Adrenal gland (tissue), 12 donors: ENCODE data around the gene CD151. TPM values are rescaled to one million over a fixed set of nuclear protein-coding genes. Genes with fewer than 3 reads are reported as not detected.

Experiments used
- DNase-seq, 7 donors: peaks; one replicate each; pipeline ENCODE4 v3.0.0-alpha.2; 2019 to 2020
- H3K27ac ChIP-seq, 5 donors: fragments of 200-600 bp; sonication (generic) in 4 of 5; 1 replicate in 3 of 5; 2 replicates in 2 of 5; pipeline versions ENCODE4 v1.5.1 to v1.8.0; 2016 to 2020; ENCODE audit warnings: mild to moderate bottlenecking in 1 of 5
- H3K27me3 ChIP-seq: fragments of 200-600 bp; 2 replicates; pipeline ENCODE4 v1.8.0; 2021
- H3K36me3 ChIP-seq, 2 donors: fragments of 200-600 bp; replicated peaks in 1 of 2; 1 replicate in 1 of 2; 2 replicates in 1 of 2; pipeline versions ENCODE4 v1.5.1 to v1.8.0; 2018 to 2022
- H3K4me1 ChIP-seq, 2 donors: fragments of 200-600 bp; replicated peaks in 1 of 2; 1 replicate in 1 of 2; 2 replicates in 1 of 2; pipeline versions ENCODE4 v1.5.1 to v1.8.0; 2018 to 2021
- H3K4me3 ChIP-seq, 4 donors: fragments of 200-600 bp; sonication (generic) in 3 of 4; one replicate each; pipeline ENCODE4 v1.5.1; 2016 to 2018
- H3K9me3 ChIP-seq, 3 donors: fragments of 200-600 bp; sonication (generic) in 1 of 3; replicated peaks in 1 of 3; 1 replicate in 2 of 3; 2 replicates in 1 of 3; pipeline versions ENCODE4 v1.5.1 to v1.8.0; 2016 to 2021
- POLR2A ChIP-seq, 2 donors: fragments of 450-650 bp; IDR thresholded peaks; one replicate each; pipeline ENCODE4 v1.6.1; 2017; ENCODE audit warnings: antibody characterized with exemption in 2 of 2, mild to moderate bottlenecking in 2 of 2, moderate library complexity in 1 of 2
- WGBS, 4 donors: extraction: QIAGEN DNeasy Blood & Tissue Kit in 2 of 4; methylation state at CpG; one replicate each; pipeline versions ENCODE4 v1.1.5 to v1.1.7; 2013 to 2017; 5-methylcytosine and 5-hydroxymethylcytosine counted together
- intact Hi-C, 2 donors: fragments of 100-400 bp; cut with DNase I; formaldehyde crosslinking; loops; one replicate each; pipeline versions ENCODE4 v1.14.1 to v1.15.0; 2022 to 2023
- polyA plus RNA-seq, 3 donors: library from polyadenylated mRNA; stranded (reverse); fragments of 200-250 nt in 2 of 3; fragments of 350-450 nt in 1 of 3; fragmentation: Illumina TruSeq in 1 of 3; extraction: RNeasy Lipid Tissue Mini Kit (QIAGEN cat#74804) in 1 of 3; gene quantifications; one replicate each; pipeline ENCODE4 v1.2.3, GENCODE V29; 2013 to 2014
- small RNA-seq, 2 donors: library from RNA; depleted of rRNA; stranded (forward); fragments of <200 nt; gene quantifications; one replicate each; pipeline ENCODE3, GENCODE V24; 2016
- total RNA-seq, 9 donors: library from RNA; depleted of rRNA in 4 of 9; stranded (reverse); fragments of >200 nt in 4 of 9; fragments of 120-200 nt in 1 of 9; fragmentation: NEBNext Ultra II Directional in 1 of 9; extraction: Animal tissue kit (Norgen Biotek cat#: 25700) in 1 of 9; gene quantifications; one replicate each; pipeline versions ENCODE4 v1.1.0 to v1.2.4, GENCODE V29; 2013 to 2023
- TF ChIP-seq, protein P1 (sequence below), 6 experiments: fragments of 450-650 bp in 4 of 6; fragments of 200-600 bp in 2 of 6; sonication (generic) in 1 of 6; IDR thresholded peaks; 1 replicate in 5 of 6; 2 replicates in 1 of 6; pipeline versions ENCODE4 v1.5.1 to v1.8.0; 2016 to 2021; ENCODE audit warnings: antibody characterized with exemption in 6 of 6, mild to moderate bottlenecking in 2 of 6, moderate library complexity in 1 of 6
- donor health status: healthy with polysubstance abuse.
- donor health status: Bipolar disorder and iron deficiency.
- donor health status: DM: yes; HTN: yes; CAD: no.
- donor health status: DM: no; HTN: no; CAD: no.
- donor health status: DM: no; HTN: no; CAD: no.
- donor health status: DM: yes; HTN: yes; CAD: no.

The CD151 gene
- total and polyA plus RNA-seq, 12 donors = 111 to 387 (median 285) TPM

DNA sequence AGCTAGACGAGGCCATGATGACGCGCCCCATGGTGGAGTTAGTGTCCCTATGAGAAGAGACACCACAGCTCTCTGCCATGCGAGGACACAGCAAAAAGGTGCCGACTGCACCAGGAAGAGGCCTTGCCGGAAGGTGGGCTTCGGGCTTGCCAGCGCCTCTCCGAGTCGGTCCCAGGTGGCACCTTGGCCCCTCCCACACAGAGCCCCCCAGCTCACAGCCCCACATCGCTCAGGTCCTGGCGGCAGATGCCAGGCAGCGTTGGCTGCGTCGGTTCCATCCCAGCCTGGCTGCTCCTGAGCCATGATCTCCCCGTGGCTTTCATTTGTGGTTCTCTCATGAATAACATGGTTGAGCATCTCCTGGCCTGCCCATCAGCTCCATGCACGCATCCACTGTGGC, 53.8 kb downstream of the CD151 start:
- WGBS, 4 donors = 92 to 99% (median 97%) methylated on average over 13 to 17 of the region's 17 CpGs
- H3K4me1 ChIP-seq = no peaks in the 10 kb centered on the region
- no peaks in the 10 kb centered on the region for H3K27me3 ChIP-seq
- H3K9me3 ChIP-seq = no peaks in the 10 kb centered on the region
- no peaks in the 10 kb centered on the region for H3K36me3 ChIP-seq
- no peak for DNase-seq
- no peak overlapping the region for H3K4me3 ChIP-seq
- intact Hi-C loops = no loop called here
- H3K27ac ChIP-seq = no peak overlapping the region
- TF ChIP-seq, protein P1, sequence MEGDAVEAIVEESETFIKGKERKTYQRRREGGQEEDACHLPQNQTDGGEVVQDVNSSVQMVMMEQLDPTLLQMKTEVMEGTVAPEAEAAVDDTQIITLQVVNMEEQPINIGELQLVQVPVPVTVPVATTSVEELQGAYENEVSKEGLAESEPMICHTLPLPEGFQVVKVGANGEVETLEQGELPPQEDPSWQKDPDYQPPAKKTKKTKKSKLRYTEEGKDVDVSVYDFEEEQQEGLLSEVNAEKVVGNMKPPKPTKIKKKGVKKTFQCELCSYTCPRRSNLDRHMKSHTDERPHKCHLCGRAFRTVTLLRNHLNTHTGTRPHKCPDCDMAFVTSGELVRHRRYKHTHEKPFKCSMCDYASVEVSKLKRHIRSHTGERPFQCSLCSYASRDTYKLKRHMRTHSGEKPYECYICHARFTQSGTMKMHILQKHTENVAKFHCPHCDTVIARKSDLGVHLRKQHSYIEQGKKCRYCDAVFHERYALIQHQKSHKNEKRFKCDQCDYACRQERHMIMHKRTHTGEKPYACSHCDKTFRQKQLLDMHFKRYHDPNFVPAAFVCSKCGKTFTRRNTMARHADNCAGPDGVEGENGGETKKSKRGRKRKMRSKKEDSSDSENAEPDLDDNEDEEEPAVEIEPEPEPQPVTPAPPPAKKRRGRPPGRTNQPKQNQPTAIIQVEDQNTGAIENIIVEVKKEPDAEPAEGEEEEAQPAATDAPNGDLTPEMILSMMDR (IDR thresholded peaks at IDR 0.05) = no peak
- TF ChIP-seq POLR2A (IDR thresholded peaks at IDR 0.05) = no peak

DNA sequence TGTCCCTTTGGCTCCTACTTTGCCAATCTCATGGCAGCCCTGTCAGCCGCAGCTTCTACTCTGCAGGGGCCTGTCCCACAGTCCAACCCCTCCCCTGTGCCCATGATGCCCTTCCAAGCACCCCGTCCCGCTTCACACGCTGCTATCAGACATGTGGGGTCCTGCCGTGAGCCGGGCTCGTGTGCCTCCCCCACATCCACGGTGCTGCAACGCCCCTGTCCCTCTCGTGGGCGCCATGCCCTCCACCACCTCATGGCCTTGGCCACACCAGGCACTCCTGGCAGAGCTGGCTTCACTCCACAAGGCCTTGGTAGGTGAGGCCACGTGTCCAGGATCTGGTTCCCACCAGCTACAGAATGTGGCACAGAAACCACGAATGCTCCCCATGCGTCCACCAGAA, 54.8 kb downstream of the CD151 start:
- no peak for TF ChIP-seq POLR2A (IDR thresholded peaks at IDR 0.05)
- TF ChIP-seq, protein P1 (IDR thresholded peaks at IDR 0.05) = no peak
- H3K9me3 ChIP-seq = no peaks in the 10 kb centered on the region
- intact Hi-C loops = no loop called here
- DNase-seq = no peak
- H3K27me3 ChIP-seq = no peaks in the 10 kb centered on the region
- WGBS, 4 donors = 80 to 89% (median 87%) methylated on average over 14 of the region's 14 CpGs
- no peak overlapping the region for H3K27ac ChIP-seq
- no peaks in the 10 kb centered on the region for H3K36me3 ChIP-seq
- no peak overlapping the region for H3K4me3 ChIP-seq
- no peaks in the 10 kb centered on the region for H3K4me1 ChIP-seq

Small RNA genes within 50 kb of the gene (small RNA-seq; reads per million reads assigned to genes)
- 0 reads per million in 2 donors for gene SNORA52

Other genes starting within 250 kb of the CD151 start
- gene IRF7, start 217.0 kb upstream of the CD151 start, total RNA-seq = 10 to 100 TPM in 5 of 9 donors, 1 to 10 TPM in 4; 3.6 to 28.3 (median 10.0) TPM
- gene IRF7, start 217.0 kb upstream of the CD151 start, polyA plus RNA-seq = 10 to 100 TPM in 2 of 3 donors, under 1 TPM in 1; 0.81 to 87.6 (median 25.9) TPM
- 1 to 10 TPM in 5 of 9 donors, under 1 TPM in 3, not detected in 1; 0.44 to 5.2 (median 1.2) TPM for gene CDHR5, start 208.0 kb upstream of the CD151 start, total RNA-seq
- under 1 TPM; 0.31 to 0.61 (median 0.56) TPM for gene CDHR5, start 208.0 kb upstream of the CD151 start, polyA plus RNA-seq
- under 1 TPM in 1 of 9 donors, not detected in 8; 0.67 TPM for gene SCT, start 205.8 kb upstream of the CD151 start, total RNA-seq
- gene SCT, start 205.8 kb upstream of the CD151 start, polyA plus RNA-seq = under 1 TPM in 1 of 3 donors, not detected in 2; 0.61 TPM
- gene DRD4, start 195.7 kb upstream of the CD151 start, total RNA-seq = 1 to 10 TPM in 1 of 9 donors, under 1 TPM in 6, not detected in 2; 0.28 to 1.1 (median 0.34) TPM
- gene DRD4, start 195.7 kb upstream of the CD151 start, polyA plus RNA-seq = 1 to 10 TPM in 2 of 3 donors, not detected in 1; 1.2 to 1.3 TPM
- 10 to 100 TPM; 32.8 to 57.3 (median 54.8) TPM for gene DEAF1, start 137.7 kb upstream of the CD151 start, total RNA-seq
- 100 to 1,000 TPM in 1 of 3 donors, 10 to 100 TPM in 2; 20.6 to 131 (median 67.0) TPM for gene DEAF1, start 137.7 kb upstream of the CD151 start, polyA plus RNA-seq
- gene TMEM80, start 137.1 kb upstream of the CD151 start, total RNA-seq = 10 to 100 TPM; 11.1 to 85.3 (median 33.8) TPM
- gene TMEM80, start 137.1 kb upstream of the CD151 start, polyA plus RNA-seq = 10 to 100 TPM; 14.8 to 33.8 (median 26.0) TPM
- gene EPS8L2, start 126.7 kb upstream of the CD151 start, total RNA-seq = 10 to 100 TPM in 8 of 9 donors, 1 to 10 TPM in 1; 2.7 to 57.7 (median 34.3) TPM
- gene EPS8L2, start 126.7 kb upstream of the CD151 start, polyA plus RNA-seq = 10 to 100 TPM in 2 of 3 donors, 1 to 10 TPM in 1; 9.7 to 51.9 (median 25.6) TPM
- gene TALDO1, start 85.5 kb upstream of the CD151 start, total RNA-seq = 100 to 1,000 TPM in 8 of 9 donors, 10 to 100 TPM in 1; 83.2 to 167 (median 153) TPM
- gene TALDO1, start 85.5 kb upstream of the CD151 start, polyA plus RNA-seq = 100 to 1,000 TPM in 2 of 3 donors, 10 to 100 TPM in 1; 64.3 to 117 (median 100) TPM
- 100 to 1,000 TPM in 4 of 9 donors, 10 to 100 TPM in 5; 33.7 to 156 (median 93.4) TPM for gene GATD1, start 55.5 kb upstream of the CD151 start, total RNA-seq
- gene GATD1, start 55.5 kb upstream of the CD151 start, polyA plus RNA-seq = 100 to 1,000 TPM in 1 of 3 donors, 10 to 100 TPM in 2; 20.3 to 176 (median 49.3) TPM
- gene CEND1, start 42.9 kb upstream of the CD151 start, total RNA-seq = 1 to 10 TPM in 3 of 9 donors, under 1 TPM in 2, not detected in 4; 0.42 to 4.9 (median 1.9) TPM
- 10 to 100 TPM in 1 of 3 donors, 1 to 10 TPM in 2; 1.6 to 14.5 (median 4.2) TPM for gene CEND1, start 42.9 kb upstream of the CD151 start, polyA plus RNA-seq
- gene SLC25A22, start 34.7 kb upstream of the CD151 start, total RNA-seq = 10 to 100 TPM in 7 of 9 donors, 1 to 10 TPM in 2; 8.2 to 41.3 (median 16.5) TPM
- 10 to 100 TPM in 2 of 3 donors, 1 to 10 TPM in 1; 7.7 to 18.8 (median 14.0) TPM for gene SLC25A22, start 34.7 kb upstream of the CD151 start, polyA plus RNA-seq
- 10 to 100 TPM in 4 of 9 donors, 1 to 10 TPM in 5; 3.5 to 28.8 (median 9.8) TPM for gene PIDD1, start 27.7 kb upstream of the CD151 start, total RNA-seq
- gene PIDD1, start 27.7 kb upstream of the CD151 start, polyA plus RNA-seq = 100 to 1,000 TPM in 1 of 3 donors, 10 to 100 TPM in 1, under 1 TPM in 1; 0.93 to 110 (median 51.7) TPM
- 1,000 to 10,000 TPM in 5 of 9 donors, 100 to 1,000 TPM in 4; 190 to 2,046 (median 1,036) TPM for gene RPLP2, start 23.0 kb upstream of the CD151 start, total RNA-seq
- gene RPLP2, start 23.0 kb upstream of the CD151 start, polyA plus RNA-seq = 1,000 to 10,000 TPM in 2 of 3 donors, 100 to 1,000 TPM in 1; 496 to 2,473 (median 1,460) TPM
- 100 to 1,000 TPM in 4 of 9 donors, 10 to 100 TPM in 5; 24.1 to 311 (median 89.4) TPM for gene PNPLA2, start 14.0 kb upstream of the CD151 start, total RNA-seq
- 100 to 1,000 TPM in 2 of 3 donors, 10 to 100 TPM in 1; 46.2 to 403 (median 162) TPM for gene PNPLA2, start 14.0 kb upstream of the CD151 start, polyA plus RNA-seq
- 10 to 100 TPM in 7 of 9 donors, 1 to 10 TPM in 2; 5.9 to 22.6 (median 14.2) TPM for gene CRACR2B, start 5.0 kb upstream of the CD151 start, total RNA-seq
- gene CRACR2B, start 5.0 kb upstream of the CD151 start, polyA plus RNA-seq = 10 to 100 TPM in 2 of 3 donors, 1 to 10 TPM in 1; 1.0 to 91.3 (median 39.3) TPM
- gene POLR2L, start 9.6 kb downstream of the CD151 start, total RNA-seq = 100 to 1,000 TPM in 5 of 9 donors, 10 to 100 TPM in 4; 26.2 to 206 (median 121) TPM
- gene POLR2L, start 9.6 kb downstream of the CD151 start, polyA plus RNA-seq = 100 to 1,000 TPM in 1 of 3 donors, 10 to 100 TPM in 2; 43.3 to 163 (median 96.5) TPM
- gene TSPAN4, start 9.9 kb downstream of the CD151 start, total RNA-seq = 100 to 1,000 TPM in 2 of 9 donors, 10 to 100 TPM in 7; 19.4 to 207 (median 71.8) TPM
- gene TSPAN4, start 9.9 kb downstream of the CD151 start, polyA plus RNA-seq = 10 to 100 TPM in 2 of 3 donors, 1 to 10 TPM in 1; 5.2 to 50.4 (median 41.2) TPM
- 100 to 1,000 TPM in 5 of 9 donors, 10 to 100 TPM in 4; 46.0 to 220 (median 100) TPM for gene CHID1, start 77.9 kb downstream of the CD151 start, total RNA-seq
- 10 to 100 TPM; 39.2 to 60.1 (median 56.3) TPM for gene CHID1, start 77.9 kb downstream of the CD151 start, polyA plus RNA-seq
- gene AP2A2, start 92.9 kb downstream of the CD151 start, total RNA-seq = 100 to 1,000 TPM in 3 of 9 donors, 10 to 100 TPM in 6; 15.3 to 115 (median 74.8) TPM
- 10 to 100 TPM; 28.6 to 98.5 (median 71.4) TPM for gene AP2A2, start 92.9 kb downstream of the CD151 start, polyA plus RNA-seq
- under 1 TPM in 3 of 9 donors, not detected in 6; under 0.01 to 0.04 (median 0.04) TPM for gene MUC6, start 203.8 kb downstream of the CD151 start, total RNA-seq
- gene MUC6, start 203.8 kb downstream of the CD151 start, polyA plus RNA-seq = under 1 TPM in 2 of 3 donors, not detected in 1; 0.13 to 0.72 TPM
- gene MUC2, start 241.9 kb downstream of the CD151 start, total RNA-seq = under 1 TPM in 4 of 9 donors, not detected in 5; 0.04 to 0.31 (median 0.20) TPM
- gene MUC2, start 241.9 kb downstream of the CD151 start, polyA plus RNA-seq = under 1 TPM in 1 of 3 donors, not detected in 2; under 0.01 TPM